GM21619 (cell line): Measurements from ENCODE around the gene BLCAP.

Source experiments
- ATAC-seq: cut with Tn5 transposase; IDR thresholded peaks from one replicate; pipeline ENCODE4 v1.9.1; 2021; ENCODE audit not compliant: unreplicated experiment

The BLCAP gene

GRCh38 chr20:37530696-37531095 lies 3.0 kb upstream of the BLCAP start:
- ATAC-seq = no peak

DNA sequence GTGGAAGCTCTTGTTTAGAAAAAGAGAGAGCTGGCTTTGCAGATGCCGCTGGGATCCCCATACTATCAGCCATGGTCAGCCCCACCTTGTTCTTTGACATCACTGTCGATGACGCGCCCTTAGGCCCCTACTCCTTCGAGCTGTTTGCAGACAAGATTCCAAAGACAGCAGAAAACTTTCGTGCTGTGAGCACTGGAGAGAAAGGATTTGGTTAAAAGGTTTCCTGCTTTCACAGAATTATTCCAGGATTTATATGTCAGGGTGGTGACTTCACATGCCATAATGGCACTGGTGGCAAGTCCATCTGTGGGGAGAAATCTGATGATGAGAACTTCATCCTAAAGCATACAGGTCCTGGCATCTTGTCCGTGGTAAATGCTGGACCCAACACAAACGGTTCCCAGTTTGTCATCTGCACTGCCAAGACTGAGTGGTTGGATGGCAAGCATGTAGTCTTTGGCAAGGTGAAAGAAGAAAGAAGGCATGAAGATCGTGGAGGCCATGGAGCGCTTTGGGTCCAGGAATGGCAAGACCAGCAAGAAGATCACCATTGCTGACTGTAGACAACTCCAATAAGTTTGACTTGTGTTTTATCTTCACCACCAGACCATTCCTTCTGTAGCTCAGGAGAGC lies 2.4 kb upstream of the BLCAP start:
- no peak for ATAC-seq

DNA sequence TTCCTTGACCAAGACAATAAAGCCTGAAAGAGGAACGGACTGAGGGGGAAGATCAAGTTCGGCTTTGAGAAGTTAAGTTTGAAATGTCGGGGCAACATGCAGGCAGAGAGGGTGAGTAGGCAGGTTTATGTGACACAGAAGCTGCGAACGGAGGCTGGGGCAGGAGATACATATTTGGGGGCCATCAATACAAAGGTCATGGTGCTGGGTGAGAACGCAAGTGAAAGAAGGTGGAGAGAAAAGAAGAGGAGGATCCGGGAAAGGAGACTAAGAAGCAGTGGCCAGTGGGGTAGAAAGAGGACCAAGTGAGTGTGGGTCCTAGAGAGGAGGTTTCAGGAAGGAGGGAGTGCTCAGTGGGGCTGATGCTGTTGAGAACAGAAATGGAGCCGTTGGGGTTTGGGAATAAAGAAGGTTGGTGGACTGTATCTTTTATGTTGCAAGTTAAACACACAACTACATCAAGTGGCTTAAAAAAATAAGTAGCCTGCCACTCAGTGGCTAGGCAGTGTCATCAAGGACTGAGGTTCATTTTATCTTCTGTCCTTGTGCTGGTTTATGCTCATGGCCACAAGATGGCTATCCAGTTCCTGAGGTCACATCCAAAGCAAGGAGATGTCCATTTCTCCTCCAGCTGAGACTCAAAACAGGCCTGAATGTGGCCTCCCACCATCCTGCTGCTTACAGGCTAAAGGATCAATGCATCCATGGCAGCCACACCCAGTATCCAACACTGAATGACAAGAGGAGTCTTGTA lies 1.7 kb upstream of the BLCAP start:
- ATAC-seq = no peak

DNA sequence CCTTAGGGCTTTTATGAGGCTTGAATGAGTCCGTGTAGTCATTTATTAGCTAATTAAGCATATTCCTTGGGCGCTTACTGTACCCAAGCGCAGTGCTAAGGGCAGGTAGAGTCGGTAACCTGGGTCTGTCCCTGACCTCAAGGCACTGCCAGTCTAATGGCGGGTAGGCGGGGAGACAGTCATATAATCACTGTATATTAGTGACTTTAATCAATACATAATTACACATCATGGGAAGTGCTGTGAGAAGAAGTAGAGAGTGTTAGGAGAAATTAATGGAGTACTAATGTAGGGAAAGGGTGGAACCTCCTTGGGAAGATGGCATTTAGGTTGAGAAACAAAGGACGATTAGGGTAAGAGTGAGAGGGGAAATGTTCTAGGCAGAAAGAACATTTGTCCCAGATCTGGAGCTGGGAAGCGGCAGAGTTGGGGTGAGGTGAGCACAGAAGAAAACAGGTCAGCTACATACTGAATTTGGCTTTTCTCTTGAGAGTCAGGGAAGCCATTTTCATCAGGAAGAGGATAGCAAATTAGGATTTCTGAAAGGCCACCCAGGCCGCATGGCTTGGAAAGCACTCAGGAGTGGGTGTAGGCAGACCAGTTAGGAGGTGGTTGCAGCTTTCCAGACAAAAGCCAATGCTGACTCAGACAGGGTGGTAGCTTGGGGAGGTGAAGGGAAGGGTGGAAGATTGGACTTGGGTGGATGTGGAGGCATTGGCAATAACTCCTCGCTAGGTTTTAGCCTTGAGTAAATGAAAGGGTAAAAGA lies 954 bp upstream of the BLCAP start:
- ATAC-seq = no peak

DNA sequence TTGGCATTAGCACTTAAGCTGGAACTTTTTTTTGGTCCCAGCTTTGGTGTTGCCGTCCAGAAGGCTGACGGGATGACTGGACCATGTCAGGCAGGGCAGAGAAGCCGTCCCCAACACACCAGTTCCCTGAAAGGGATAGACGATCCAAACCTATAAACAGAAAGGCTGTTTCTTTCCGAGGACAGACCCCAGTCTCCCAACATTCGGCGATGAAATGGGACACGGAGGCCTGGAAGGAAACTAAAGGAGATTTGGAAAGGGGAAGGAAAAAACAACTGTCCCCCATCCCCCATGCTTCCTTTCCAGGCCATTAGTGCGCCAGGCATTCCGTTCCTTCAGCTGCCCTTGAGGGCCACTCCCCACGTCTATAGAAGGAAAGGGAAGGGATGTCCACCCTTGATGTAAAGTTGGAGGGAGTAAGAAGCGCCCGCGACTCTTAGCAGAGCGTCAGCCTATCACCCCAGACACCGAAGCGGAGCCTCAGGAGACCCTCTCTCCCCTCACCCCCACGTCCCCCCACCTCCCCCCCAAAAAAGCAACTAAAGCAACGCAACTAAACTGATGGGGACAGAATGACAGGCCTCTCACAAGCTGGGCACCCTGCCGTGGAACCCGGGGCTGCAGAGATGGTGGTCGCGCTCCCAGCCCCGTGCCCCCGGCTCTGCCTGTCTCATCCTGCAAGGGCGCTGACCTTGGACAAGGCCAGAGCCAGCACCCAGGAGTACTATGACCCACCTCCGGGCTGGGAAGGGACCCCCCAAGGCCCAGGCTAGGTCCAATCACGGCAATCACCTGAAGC lies 638 bp downstream of the BLCAP start:
- no peak for ATAC-seq

GRCh38 chr20:37526238-37526838 lies 1.3 kb downstream of the BLCAP start:
- no peak for ATAC-seq

- ATAC-seq = no peak
These were observed 1.9 kb downstream of the BLCAP start for GRCh38 chr20:37525810-37526209.

GRCh38 chr20:37524859-37525708 lies 2.6 kb downstream of the BLCAP start:
- no peak for ATAC-seq

- ATAC-seq = no peak
These were observed 3.6 kb downstream of the BLCAP start for GRCh38 chr20:37523911-37524700.

GRCh38 chr20:37523012-37523391 lies 4.7 kb downstream of the BLCAP start:
- no peak for ATAC-seq

- no peak for ATAC-seq
These were observed 5.2 kb downstream of the BLCAP start for GRCh38 chr20:37522260-37523011.

DNA sequence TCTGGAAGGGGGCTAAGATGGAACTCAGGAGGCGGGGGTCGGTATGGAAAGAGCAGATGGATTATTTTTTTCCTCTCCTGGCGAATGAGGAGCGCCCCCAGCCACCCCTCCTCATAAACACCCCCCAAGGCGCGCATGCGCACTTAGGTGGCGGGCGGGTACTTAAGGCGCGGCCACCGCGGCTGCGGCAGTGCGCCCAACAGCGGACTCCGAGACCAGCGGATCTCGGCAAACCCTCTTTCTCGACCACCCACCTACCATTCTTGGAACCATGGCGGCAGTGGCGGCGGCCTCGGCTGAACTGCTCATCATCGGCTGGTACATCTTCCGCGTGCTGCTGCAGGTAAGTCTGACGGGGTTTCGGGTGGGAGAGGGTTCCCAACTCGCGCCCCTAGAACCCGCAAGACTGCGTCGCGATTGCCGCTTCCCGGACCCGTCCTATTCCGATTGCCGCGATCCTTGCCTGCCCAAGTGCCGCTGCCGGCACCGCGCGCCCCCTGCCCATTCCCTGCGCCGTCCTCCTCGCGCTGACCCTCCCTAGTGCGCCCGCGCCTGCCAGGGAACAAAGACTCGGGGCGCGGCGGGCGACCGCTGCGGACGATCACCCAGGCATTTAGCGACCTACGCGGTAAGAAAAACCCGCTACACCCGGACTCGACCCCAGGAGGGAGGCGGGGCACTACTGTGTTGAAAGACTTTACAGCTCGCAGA lies 6.5 kb downstream of the BLCAP start, which contains the start of gene NNAT:
NNAT (plus strand) TSS at position 190 of the 711 bp plus-strand sequence; CDS start at position 272, 82 bp downstream.
- no peak for ATAC-seq

DNA sequence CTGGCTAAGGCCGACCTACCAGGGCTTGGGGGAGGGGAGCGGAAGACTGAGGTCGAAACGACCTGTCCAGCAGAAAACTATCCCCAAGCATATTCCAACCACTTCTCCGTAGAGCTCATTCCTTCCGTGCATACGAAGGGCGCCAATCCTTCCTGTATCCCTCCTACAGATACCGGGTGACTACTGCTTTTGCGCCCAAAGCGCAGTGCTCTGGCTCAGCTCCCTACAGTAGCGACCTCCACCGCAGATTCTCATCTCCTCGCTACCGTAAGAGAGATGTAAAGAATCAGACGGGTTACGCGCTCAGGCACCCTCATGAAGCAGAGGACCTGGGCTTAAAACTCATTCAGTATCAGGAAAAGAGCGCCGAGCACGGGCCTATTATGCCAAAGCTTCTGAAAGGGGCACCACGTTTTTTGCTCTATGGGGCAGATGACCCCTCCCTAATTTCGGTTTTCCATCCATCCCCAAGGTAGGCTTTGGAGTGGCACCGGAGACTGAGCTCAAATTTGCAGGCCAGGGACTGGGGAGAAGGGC lies 7.2 kb downstream of the BLCAP start:
- no peak for ATAC-seq

- no peak for ATAC-seq
These were observed 7.9 kb downstream of the BLCAP start for GRCh38 chr20:37519508-37520418.

DNA sequence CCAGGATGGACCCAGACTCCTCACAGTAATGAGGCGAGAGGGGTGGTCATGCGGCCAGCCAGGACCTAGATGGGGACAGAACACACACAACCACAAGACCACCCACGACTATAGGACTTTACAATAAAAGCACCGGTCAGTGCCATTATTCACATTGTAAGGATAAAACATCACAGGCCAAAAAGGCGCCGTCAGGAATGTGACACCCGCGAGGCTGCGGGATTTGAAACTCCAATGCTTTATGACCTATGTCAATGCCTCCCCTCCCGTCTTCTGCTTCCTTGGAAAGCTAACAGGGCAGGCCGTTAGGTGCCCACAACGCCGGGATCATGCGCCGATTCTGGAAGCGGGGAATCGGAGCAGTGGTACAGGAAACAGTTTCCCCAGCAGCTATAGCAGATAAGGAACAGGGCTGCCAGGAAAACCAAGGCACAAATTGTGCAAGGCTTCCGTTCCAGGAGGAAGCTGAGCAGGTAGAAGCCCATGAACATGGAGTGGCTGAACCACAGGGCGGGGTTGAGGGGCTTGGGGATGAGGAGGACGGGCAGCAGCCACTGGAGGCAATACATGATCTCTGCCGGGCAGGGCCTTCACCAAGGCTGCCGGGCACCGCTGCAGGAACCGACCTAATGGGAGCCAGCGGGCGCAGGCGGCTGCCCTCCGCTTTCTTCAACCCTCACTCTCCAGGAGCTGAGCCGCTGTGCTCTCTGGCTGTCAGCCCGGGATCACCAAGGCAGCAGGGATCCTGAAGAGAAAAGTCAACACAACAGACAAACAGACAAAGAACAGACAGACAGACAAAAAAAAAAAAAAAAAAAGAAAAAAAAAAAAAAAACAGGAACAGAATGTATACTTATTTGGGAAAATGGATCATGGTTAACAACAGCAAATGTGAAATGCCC lies 8.8 kb downstream of the BLCAP start:
- no peak for ATAC-seq
